HepG2 (cell line): ENCODE measurements around the gene TTC5. TPM values are rescaled to one million over a fixed set of nuclear protein-coding genes. Genes with fewer than 3 reads are reported as not detected.
A peak's percentile ranks its signal among the peaks of the same experiment; 100 is the strongest.

Experiments used
- BCLAF1 ChIP-seq: fragments of 450-650 bp; IDR thresholded peaks from 2 replicates; pipeline ENCODE4 v1.6.1; 2017; ENCODE audit warnings: mild to moderate bottlenecking
- CSRNP2 ChIP-seq: sonication (generic); formaldehyde crosslinking; conservative IDR thresholded peaks from 2 replicates; pipeline ENCODE4 v1.8.0; 2022; ENCODE audit warnings: low read depth, missing genetic modification reagents
- FOXK2 ChIP-seq: fragments of 450-650 bp; IDR thresholded peaks from 2 replicates; pipeline ENCODE4 v1.6.1; 2016
- NR0B2 ChIP-seq: sonication (generic); formaldehyde crosslinking; IDR thresholded peaks from 2 replicates; pipeline ENCODE4 v1.4.0; 2020; ENCODE audit warnings: mild to moderate bottlenecking, missing genetic modification reagents
- RCOR2 ChIP-seq: IDR thresholded peaks from 2 replicates; pipeline ENCODE4 v1.6.1; 2016; ENCODE audit warnings: missing biosample characterization, missing genetic modification reagents
- REXO4 ChIP-seq: sonication (generic); formaldehyde crosslinking; IDR thresholded peaks from 2 replicates; pipeline ENCODE4 v1.8.0; 2022; ENCODE audit warnings: missing genetic modification reagents, mild to moderate bottlenecking, borderline replicate concordance
- RXRA ChIP-seq: sonication (generic); formaldehyde crosslinking; IDR thresholded peaks from 2 replicates; pipeline ENCODE4 v1.5.1; 2020; ENCODE audit warnings: missing genetic modification reagents
- SAP130 ChIP-seq: IDR thresholded peaks from 2 replicates; pipeline ENCODE4 v1.6.1; 2016; ENCODE audit warnings: low read depth
- SMC3 ChIP-seq: IDR thresholded peaks from 2 replicates; pipeline ENCODE4 v1.6.1; 2011; ENCODE audit warnings: low read length, improper control_type of control experiment
- THAP8 ChIP-seq: sonication (generic); formaldehyde crosslinking; IDR thresholded peaks from 2 replicates; pipeline ENCODE4 v1.5.1; 2020; ENCODE audit warnings: missing genetic modification reagents, mild to moderate bottlenecking, borderline replicate concordance
- XBP1 ChIP-seq: sonication (generic); formaldehyde crosslinking; IDR thresholded peaks from 2 replicates; pipeline ENCODE4 v1.5.0; 2020; ENCODE audit warnings: missing genetic modification reagents
- ZBTB43 ChIP-seq: sonication (generic); formaldehyde crosslinking; conservative IDR thresholded peaks from 2 replicates; pipeline ENCODE4 v1.4.0; 2020; ENCODE audit warnings: missing genetic modification reagents
- ZNF337 ChIP-seq: sonication (generic); formaldehyde crosslinking; IDR thresholded peaks from 2 replicates; pipeline ENCODE4 v1.5.1; 2020; ENCODE audit warnings: missing genetic modification reagents, low read depth, mild to moderate bottlenecking, borderline replicate concordance
- ZNF503 ChIP-seq: sonication (generic); formaldehyde crosslinking; IDR thresholded peaks from 2 replicates; pipeline ENCODE4 v1.4.0; 2020; ENCODE audit warnings: missing genetic modification reagents
- ZNF530 ChIP-seq: sonication (generic); formaldehyde crosslinking; IDR thresholded peaks from 2 replicates; pipeline ENCODE4 v1.5.0; 2020; ENCODE audit warnings: low read depth, mild to moderate bottlenecking, missing genetic modification reagents
- ZNF615 ChIP-seq: sonication (generic); formaldehyde crosslinking; IDR thresholded peaks from 2 replicates; pipeline ENCODE4 v1.5.0; 2020; ENCODE audit warnings: mild to moderate bottlenecking, missing genetic modification reagents, borderline replicate concordance
- ZNF709 ChIP-seq: sonication (generic); formaldehyde crosslinking; IDR thresholded peaks from 2 replicates; pipeline ENCODE4 v1.5.0; 2020; ENCODE audit warnings: mild to moderate bottlenecking, missing genetic modification reagents
- ZNF777 ChIP-seq: sonication (generic); formaldehyde crosslinking; IDR thresholded peaks from 2 replicates; pipeline ENCODE4 v1.4.0; 2020; ENCODE audit warnings: missing genetic modification reagents
- ZNF788 ChIP-seq: sonication (generic); formaldehyde crosslinking; IDR thresholded peaks from 2 replicates; pipeline ENCODE4 v1.5.0; 2020; ENCODE audit warnings: mild to moderate bottlenecking, missing genetic modification reagents, borderline replicate concordance
- ZNF841 ChIP-seq: sonication (generic); formaldehyde crosslinking; IDR thresholded peaks from 2 replicates; pipeline ENCODE4 v1.8.1; 2023; ENCODE audit warnings: missing genetic modification reagents, borderline replicate concordance
- polyA plus RNA-seq, 8 experiments: library from polyadenylated mRNA; depleted of rRNA in 3 of 8; stranded (reverse) in 7 of 8; unstranded in 1 of 8; fragments of >200 nt; fragmentation: Illumina TruSeq in 4 of 8; extraction: Trizol in 4 of 8; gene quantifications; 2 replicates each; pipeline versions ENCODE4 v1.2.1 to v1.2.3, GENCODE V29; 2011 to 2016; ENCODE audit warnings: low read depth in 4 of 8, missing spikeins in 1 of 8, mixed read lengths in 1 of 8; ENCODE audit not compliant: insufficient read depth in 1 of 8
- total RNA-seq, 5 experiments: library from RNA; depleted of rRNA; stranded (reverse); fragments of >200 nt; fragmentation: Illumina TruSeq; extraction: Trizol; gene quantifications; 2 replicates each; pipeline ENCODE4 v1.2.3, GENCODE V29; 2016; ENCODE audit warnings: low read depth in 1 of 5

TTC5 gene
- total and polyA plus RNA-seq, 2 of the 13 experiments (the other 11 are each of a cell fraction or from before 2014, with no cell fraction given): 8.7 to 28.5 TPM

- TF ChIP-seq BCLAF1: no peak
- TF ChIP-seq ZBTB43 (CRISPR knock-in tag): peak; percentile 73; the same call in 1 of the 2 replicates
- peak; percentile 35; the same call in 1 of the 2 replicates for TF ChIP-seq ZNF841
- TF ChIP-seq ZNF709 (CRISPR knock-in tag): peak; percentile 74
- TF ChIP-seq NR0B2 (CRISPR knock-in tag): 0 out of 2 replicates have a peak, but pooled peaks have one; percentile 57
- TF ChIP-seq ZNF337: peak; percentile 85; the same call in 1 of the 2 replicates
- TF ChIP-seq ZNF530 (CRISPR knock-in tag): no peak
- TF ChIP-seq ZNF503 (CRISPR knock-in tag): peak; percentile 48; the same call in 1 of the 2 replicates
- TF ChIP-seq REXO4 (CRISPR knock-in tag): no peak
- TF ChIP-seq ZNF777 (CRISPR knock-in tag): 0 out of 2 replicates have a peak, but pooled peaks have one; percentile 33
- 0 out of 2 replicates have a peak, but pooled peaks have one; percentile 28 for TF ChIP-seq RCOR2
- no peak for TF ChIP-seq CSRNP2
- TF ChIP-seq FOXK2: peak; percentile 68; the same call in 1 of the 2 replicates
- TF ChIP-seq XBP1: peak; percentile 93; the same call in 1 of the 2 replicates
- TF ChIP-seq THAP8: peak; percentile 94; the same call in 1 of the 2 replicates
- peak; percentile 91; the same call in 1 of the 2 replicates for TF ChIP-seq ZNF788 (CRISPR knock-in tag)
- TF ChIP-seq ZNF615 (CRISPR knock-in tag): 0 out of 2 replicates have a peak, but pooled peaks have one; percentile 88
- TF ChIP-seq SMC3: peak; percentile 8; the same call in 1 of the 2 replicates
- peak; percentile 67 for TF ChIP-seq RXRA
- TF ChIP-seq SAP130: peak; percentile 95
These were observed 37.5 kb upstream of the TTC5 start, which contains the start of gene PARP2 (continued) for GRCh38 chr14:20343092-20343861.
